ENCODE results near the gene NOL4L. TPM values are rescaled to one million over a fixed set of nuclear protein-coding genes. Genes with fewer than 3 reads are reported as not detected.

Gene NOL4L
- total and polyA plus RNA-seq, 2 donors (not counting 3 experiments of a cell fraction or from before 2014, with no cell fraction given), result 55.2 to 79.6 TPM

DNA sequence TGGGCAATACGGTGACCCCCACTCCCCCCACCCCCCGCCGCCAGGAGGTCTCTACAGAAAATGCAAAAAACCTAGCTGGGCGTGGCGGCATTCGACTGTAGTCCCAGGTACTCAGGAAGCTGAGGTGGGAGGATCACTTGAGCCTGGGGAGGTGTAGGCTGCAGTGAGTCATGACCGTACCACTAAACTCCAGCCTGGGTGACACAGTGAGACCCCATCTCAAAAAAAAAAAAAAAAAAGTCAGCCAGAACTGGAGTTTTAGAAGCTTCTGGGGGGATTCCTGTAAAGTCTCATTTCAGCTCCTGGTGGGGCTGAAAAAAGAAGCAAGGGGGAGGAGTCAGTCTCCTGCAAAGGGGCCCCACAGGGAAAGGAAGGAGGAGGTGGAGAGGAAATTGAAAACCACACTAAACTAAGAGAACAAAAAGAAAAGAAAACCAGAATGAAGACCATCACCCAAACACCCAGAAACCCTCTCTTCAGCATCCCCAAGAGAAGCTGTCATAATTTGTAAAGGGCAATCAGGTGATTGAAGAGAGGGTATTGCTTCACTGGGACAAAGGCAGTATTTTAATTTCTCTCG lies 50.4 kb downstream of the NOL4L start:
- H3K4me2 ChIP-seq (ENCODE audit: insufficient read depth, low read length), result no peak overlapping the region
- H2AFZ ChIP-seq (ENCODE audit: low read depth, low read length), result no peak overlapping the region
- intact Hi-C loops (cut with micrococcal nuclease) (no loop called here), dilution Hi-C loops (cut with MboI; ENCODE audit: extremely low pct_ligation_motif_present, low sequenced_read_pairs) (no loop called here)
- no peaks in the 10 kb centered on the region for H4K20me1 ChIP-seq (replicated peaks; ENCODE audit: control insufficient read depth, extremely low read depth, insufficient read depth, low read length)
- no peak for FAIRE-seq
- H3K36me3 ChIP-seq (ENCODE audit: control insufficient read depth in 2 of 2, extremely low read depth in 1 of 2, insufficient read depth in 2 of 2, low read length in 2 of 2), result no peaks in the 10 kb centered on the region
- no peak overlapping the region for H3K9ac ChIP-seq (replicated peaks; ENCODE audit: extremely low read depth, insufficient read depth, low read length)
- H3K9me3 ChIP-seq (replicated peaks; ENCODE audit: control insufficient read depth, insufficient read depth, low read length), result no peaks in the 10 kb centered on the region
- TF ChIP-seq JUN (IDR thresholded peaks at IDR 0.05; ENCODE audit: borderline replicate concordance, insufficient read depth, insufficient read length, low read depth) (no peak), EZH2 (IDR thresholded peaks at IDR 0.05; ENCODE audit: borderline replicate concordance, low read depth, low read length, severe bottlenecking) (no peak), POLR2AphosphoS5 (IDR thresholded peaks at IDR 0.05; ENCODE audit: insufficient read depth, low read depth, low read length) (no peak), GATA2 (IDR thresholded peaks at IDR 0.05; ENCODE audit: insufficient read depth, insufficient read length, low read depth, low read length) (no peak), FOS (IDR thresholded peaks at IDR 0.05; ENCODE audit: borderline replicate concordance, insufficient read depth, low read length) (no peak), MAX (IDR thresholded peaks at IDR 0.05; ENCODE audit: insufficient read depth, insufficient read length) (no peak), MYC (IDR thresholded peaks at IDR 0.05; ENCODE audit: low read depth, low read length) (no peak), POLR2A (IDR thresholded peaks at IDR 0.05; ENCODE audit: low read depth, low read length) (no peak)
- TF ChIP-seq, protein P1, sequence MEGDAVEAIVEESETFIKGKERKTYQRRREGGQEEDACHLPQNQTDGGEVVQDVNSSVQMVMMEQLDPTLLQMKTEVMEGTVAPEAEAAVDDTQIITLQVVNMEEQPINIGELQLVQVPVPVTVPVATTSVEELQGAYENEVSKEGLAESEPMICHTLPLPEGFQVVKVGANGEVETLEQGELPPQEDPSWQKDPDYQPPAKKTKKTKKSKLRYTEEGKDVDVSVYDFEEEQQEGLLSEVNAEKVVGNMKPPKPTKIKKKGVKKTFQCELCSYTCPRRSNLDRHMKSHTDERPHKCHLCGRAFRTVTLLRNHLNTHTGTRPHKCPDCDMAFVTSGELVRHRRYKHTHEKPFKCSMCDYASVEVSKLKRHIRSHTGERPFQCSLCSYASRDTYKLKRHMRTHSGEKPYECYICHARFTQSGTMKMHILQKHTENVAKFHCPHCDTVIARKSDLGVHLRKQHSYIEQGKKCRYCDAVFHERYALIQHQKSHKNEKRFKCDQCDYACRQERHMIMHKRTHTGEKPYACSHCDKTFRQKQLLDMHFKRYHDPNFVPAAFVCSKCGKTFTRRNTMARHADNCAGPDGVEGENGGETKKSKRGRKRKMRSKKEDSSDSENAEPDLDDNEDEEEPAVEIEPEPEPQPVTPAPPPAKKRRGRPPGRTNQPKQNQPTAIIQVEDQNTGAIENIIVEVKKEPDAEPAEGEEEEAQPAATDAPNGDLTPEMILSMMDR (IDR thresholded peaks at IDR 0.05; ENCODE audit: extremely low read depth in 1 of 2, insufficient read depth in 1 of 2, low read depth in 1 of 2, low read length in 2 of 2), result no peak
- no TSS peak for BruUV-seq (replicated peaks)
- H3K4me1 ChIP-seq (ENCODE audit: control insufficient read depth, extremely low read depth, insufficient read depth, low read length), result peaks cover 5% of the 10 kb centered on the region
- H3K27ac ChIP-seq (ENCODE audit: insufficient read depth, low read depth, low read length), result no peak overlapping the region
- POLR2A ChIA-PET, result interaction anchor here (0.6 kb wide), 1 partner anchor 119 kb away, joined by 4 read pairs; no protein-coding TSS in a partner anchor
- DNase-seq (ENCODE audit: low read depth, low spot score), result no peak
- peaks cover 0 to 6% of the 10 kb centered on the region in 2 experiments for H3K27me3 ChIP-seq (ENCODE audit: control insufficient read depth in 2 of 2, insufficient read depth in 2 of 2, low read length in 2 of 2)
- no peaks in the 10 kb centered on the region for H3K79me2 ChIP-seq (ENCODE audit: control insufficient read depth, insufficient read depth, low read length)
- CTCF ChIA-PET, result interaction anchor here (1.0 to 1.4 kb wide), 3 partner anchors 12 to 118 kb away, joined by 4 to 10 read pairs (median 6); no protein-coding TSS in a partner anchor
- H3K9me1 ChIP-seq (replicated peaks; ENCODE audit: control insufficient read depth, extremely low read depth, insufficient read depth, low read length), result no peaks in the 10 kb centered on the region
- H3K4me3 ChIP-seq (replicated peaks in 1 of 3; ENCODE audit: insufficient read depth in 1 of 3, low read depth in 1 of 3, low read length in 3 of 3), result no peak overlapping the region

Measured in endothelial cell of umbilical vein (primary cell).